H9 (cell line): ENCODE measurements around the gene SYMPK. TPM values are rescaled to one million over a fixed set of nuclear protein-coding genes. Genes with fewer than 3 reads are reported as not detected.

Experiments
- DNase-seq: peaks from one replicate; pipeline ENCODE4 v3.0.0-alpha.2; 2017
- H2AFZ ChIP-seq: one replicate; pipeline ENCODE4 v1.6.1; 2013; ENCODE audit warnings: mild to moderate bottlenecking, low read length, control low read depth, moderate library complexity
- H2AK5ac ChIP-seq: 2 replicates; pipeline ENCODE4 v1.6.1; 2013; ENCODE audit warnings: low read length, control low read depth, mixed read lengths; ENCODE audit not compliant: insufficient read length
- H2BK120ac ChIP-seq: one replicate; pipeline ENCODE4 v1.6.1; 2013; ENCODE audit warnings: low read depth, mild to moderate bottlenecking, low read length, control low read depth, inconsistent platforms; ENCODE audit not compliant: poor library complexity, severe bottlenecking
- H2BK12ac ChIP-seq: 2 replicates; pipeline ENCODE4 v1.6.1; 2013; ENCODE audit warnings: low read length, control low read depth, mixed read lengths, low read depth; ENCODE audit not compliant: insufficient read length
- H2BK15ac ChIP-seq: 2 replicates; pipeline ENCODE4 v1.6.1; 2013; ENCODE audit warnings: low read depth, low read length, control low read depth
- H2BK20ac ChIP-seq: one replicate; pipeline ENCODE4 v1.6.1; 2013; ENCODE audit warnings: low read depth, mild to moderate bottlenecking, low read length, control low read depth, inconsistent platforms; ENCODE audit not compliant: poor library complexity, severe bottlenecking
- H2BK5ac ChIP-seq: 2 replicates; pipeline ENCODE4 v1.6.1; 2013; ENCODE audit warnings: low read length, control low read depth, mixed read lengths; ENCODE audit not compliant: insufficient read length
- H3K14ac ChIP-seq: 2 replicates; pipeline ENCODE4 v1.6.1; 2013; ENCODE audit warnings: low read length, control low read depth; ENCODE audit not compliant: insufficient read depth
- H3K18ac ChIP-seq: 2 replicates; pipeline ENCODE4 v1.6.1; 2013; ENCODE audit warnings: low read depth, mild to moderate bottlenecking, mixed read lengths, low read length, control low read depth; ENCODE audit not compliant: insufficient read length
- H3K23ac ChIP-seq: 2 replicates; pipeline ENCODE4 v1.6.1; 2013; ENCODE audit warnings: low read length, control low read depth, mixed read lengths, low read depth; ENCODE audit not compliant: insufficient read length
- H3K23me2 ChIP-seq: 2 replicates; pipeline ENCODE4 v1.6.1; 2013; ENCODE audit warnings: low read depth, mild to moderate bottlenecking, mixed read lengths, low read length, control low read depth; ENCODE audit not compliant: insufficient read length, poor library complexity, severe bottlenecking
- H3K27ac ChIP-seq: 2 replicates; pipeline ENCODE4 v1.5.1; 2013; ENCODE audit warnings: low read length, control low read depth, mixed read lengths, low read depth; ENCODE audit not compliant: insufficient read length
- H3K27me3 ChIP-seq: 2 replicates; pipeline ENCODE4 v1.6.1; 2013; ENCODE audit warnings: low read length, control low read depth, inconsistent platforms; ENCODE audit not compliant: insufficient read depth
- H3K4ac ChIP-seq: 2 replicates; pipeline ENCODE4 v1.6.1; 2013; ENCODE audit warnings: low read depth, mild to moderate bottlenecking, control low read depth, inconsistent platforms, low read length, moderate library complexity
- H3K4me1 ChIP-seq: 2 replicates; pipeline ENCODE4 v1.6.1; 2013; ENCODE audit warnings: low read length, control low read depth, inconsistent platforms; ENCODE audit not compliant: insufficient read depth
- H3K4me2 ChIP-seq: 2 replicates; pipeline ENCODE4 v1.6.1; 2013; ENCODE audit warnings: low read length, control low read depth, mixed read lengths; ENCODE audit not compliant: insufficient read length, insufficient read depth
- H3K56ac ChIP-seq: 2 replicates; pipeline ENCODE4 v1.6.1; 2013; ENCODE audit warnings: low read depth, mild to moderate bottlenecking, mixed read lengths, low read length, control low read depth; ENCODE audit not compliant: insufficient read length
- H3K79me1 ChIP-seq: 2 replicates; pipeline ENCODE4 v1.6.1; 2013; ENCODE audit warnings: low read depth, mild to moderate bottlenecking, moderate library complexity, low read length, control low read depth, inconsistent platforms; ENCODE audit not compliant: insufficient read depth, poor library complexity, severe bottlenecking
- H3K79me2 ChIP-seq: 2 replicates; pipeline ENCODE4 v1.6.1; 2013; ENCODE audit warnings: low read length, control low read depth, inconsistent platforms; ENCODE audit not compliant: insufficient read depth
- H3K9ac ChIP-seq: 2 replicates; pipeline ENCODE4 v1.6.1; 2013; ENCODE audit warnings: low read length, control low read depth, mixed read lengths; ENCODE audit not compliant: insufficient read length; ENCODE audit errors: extremely low read depth
- H3K9me3 ChIP-seq: one replicate; pipeline ENCODE4 v1.6.1; 2013; ENCODE audit warnings: low read depth, low read length, inconsistent platforms; ENCODE audit not compliant: control insufficient read depth
- H3T11ph ChIP-seq: one replicate; pipeline ENCODE4 v1.6.1; 2013; ENCODE audit warnings: mild to moderate bottlenecking, low read length, control low read depth, inconsistent platforms
- H4K20me1 ChIP-seq: one replicate; pipeline ENCODE4 v1.6.1; 2013; ENCODE audit not compliant: control insufficient read depth, insufficient read length, insufficient read depth
- H4K5ac ChIP-seq: 2 replicates; pipeline ENCODE4 v1.6.1; 2013; ENCODE audit warnings: low read depth, mild to moderate bottlenecking, mixed read lengths, low read length, control low read depth; ENCODE audit not compliant: insufficient read length
- H4K8ac ChIP-seq: replicated peaks from 2 replicates; pipeline ENCODE4 v1.6.1; 2013; ENCODE audit warnings: low read length, control low read depth, mixed read lengths, low read depth; ENCODE audit not compliant: insufficient read length
- H4K91ac ChIP-seq: 2 replicates; pipeline ENCODE4 v1.6.1; 2013; ENCODE audit warnings: low read depth, mild to moderate bottlenecking, moderate library complexity, mixed read lengths, low read length, control low read depth; ENCODE audit not compliant: insufficient read length
- H3K27ac Mint-ChIP-seq, 3 experiments: 2 replicates in 2 of 3; 3 replicates in 1 of 3; pipeline ENCODE4 v1.8.0; 2020 to 2021; ENCODE audit warnings: mixed read lengths in 3 of 3, mild to moderate bottlenecking in 1 of 3, moderate library complexity in 1 of 3
- H3K27me3 Mint-ChIP-seq: 2 replicates; pipeline ENCODE4 v1.8.0; 2021; ENCODE audit warnings: low read depth, mild to moderate bottlenecking, moderate library complexity, mixed read lengths
- H3K36me3 Mint-ChIP-seq, 3 experiments: 2 replicates in 2 of 3; 3 replicates in 1 of 3; pipeline ENCODE4 v1.8.0; 2020 to 2021; ENCODE audit warnings: low read depth in 3 of 3, mixed read lengths in 3 of 3; ENCODE audit not compliant: insufficient read depth in 1 of 3
- H3K4me1 Mint-ChIP-seq, 2 experiments: 2 replicates each; pipeline ENCODE4 v1.8.0; 2020; ENCODE audit warnings: mixed read lengths in 2 of 2
- H3K4me3 Mint-ChIP-seq, 2 experiments: 2 replicates in 1 of 2; 3 replicates in 1 of 2; pipeline ENCODE4 v1.8.0; 2020 to 2021; ENCODE audit warnings: mild to moderate bottlenecking in 2 of 2, mixed read lengths in 2 of 2, moderate library complexity in 1 of 2
- H3K9me3 Mint-ChIP-seq, 2 experiments: 2 replicates in 1 of 2; 3 replicates in 1 of 2; pipeline ENCODE4 v1.8.0; 2020; ENCODE audit warnings: mild to moderate bottlenecking in 2 of 2, mixed read lengths in 2 of 2, moderate library complexity in 1 of 2
- WGBS: extraction: QIAGEN DNeasy Blood & Tissue Kit; methylation state at CpG from one replicate; pipeline ENCODE4 v1.1.7; 2013; ENCODE audit warnings: missing lambda C conversion rate, low lambda C conversion rate, mixed read lengths; ENCODE audit not compliant: insufficient read length; ENCODE audit errors: extremely low coverage; 5-methylcytosine and 5-hydroxymethylcytosine counted together
- total RNA-seq: library from RNA; stranded (reverse); gene quantifications from 2 replicates; pipeline ENCODE4 v1.2.1, GENCODE V29; 2021
- TF ChIP-seq, protein P1 (sequence below): fragments of 200-600 bp; sonication (generic); conservative IDR thresholded peaks from 3 replicates; pipeline ENCODE4 v1.8.0; 2021; ENCODE audit warnings: antibody characterized with exemption, mild to moderate bottlenecking

The SYMPK gene
- total RNA-seq, 1 experiment from 2014 or later = 104 TPM

DNA sequence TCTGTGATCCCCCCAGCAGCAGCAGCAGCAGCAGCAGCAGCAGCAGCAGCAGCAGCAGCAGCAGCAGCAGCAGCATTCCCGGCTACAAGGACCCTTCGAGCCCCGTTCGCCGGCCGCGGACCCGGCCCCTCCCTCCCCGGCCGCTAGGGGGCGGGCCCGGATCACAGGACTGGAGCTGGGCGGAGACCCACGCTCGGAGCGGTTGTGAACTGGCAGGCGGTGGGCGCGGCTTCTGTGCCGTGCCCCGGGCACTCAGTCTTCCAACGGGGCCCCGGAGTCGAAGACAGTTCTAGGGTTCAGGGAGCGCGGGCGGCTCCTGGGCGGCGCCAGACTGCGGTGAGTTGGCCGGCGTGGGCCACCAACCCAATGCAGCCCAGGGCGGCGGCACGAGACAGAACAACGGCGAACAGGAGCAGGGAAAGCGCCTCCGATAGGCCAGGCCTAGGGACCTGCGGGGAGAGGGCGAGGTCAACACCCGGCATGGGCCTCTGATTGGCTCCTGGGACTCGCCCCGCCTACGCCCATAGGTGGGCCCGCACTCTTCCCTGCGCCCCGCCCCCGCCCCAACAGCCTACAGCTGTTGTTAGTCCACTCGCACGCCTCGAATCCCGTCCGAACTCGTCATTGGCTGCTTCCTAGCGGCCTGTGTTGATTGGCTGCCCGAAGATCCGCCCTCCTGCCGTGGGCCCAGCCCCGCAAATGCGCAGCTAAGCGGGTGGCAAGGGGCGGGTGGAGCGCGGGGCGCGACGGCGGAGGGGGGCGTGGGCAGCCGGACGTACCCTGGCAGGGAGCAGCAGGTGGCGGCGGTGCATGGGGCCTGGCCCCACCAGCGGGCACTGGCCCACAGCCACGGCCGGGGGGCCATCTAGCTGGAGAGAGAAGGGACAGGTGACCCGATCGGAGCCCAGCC, 92.5 kb downstream of the SYMPK start:
- Histone ChIP-seq H2AK5ac (no peak overlapping the region), H2BK5ac (no peak overlapping the region), H3K4me1 (peaks cover 3% of the 10 kb centered on the region; the same call in 1 of the 2 replicates), H3K79me1 (no peaks in the 10 kb centered on the region), H3K18ac (peak overlapping the region; percentile 69), H3K14ac (peak overlapping the region; percentile 59; the same call in 1 of the 2 replicates), H2BK120ac (no peak overlapping the region), H2BK12ac (no peak overlapping the region), H2BK20ac (no peak overlapping the region), H4K91ac (no peak overlapping the region), H2BK15ac (no peak overlapping the region), H3K23ac (no peak overlapping the region), H3K27me3 (no peaks in the 10 kb centered on the region), H3K4me2 (peak overlapping the region; percentile 58), H3K9me3 (no peaks in the 10 kb centered on the region), H4K20me1 (no peaks in the 10 kb centered on the region), H3T11ph (no peak overlapping the region), H3K27ac (no peak overlapping the region), H3K23me2 (peaks cover 18% of the 10 kb centered on the region), H3K56ac (no peak overlapping the region), H3K4ac (no peak overlapping the region), H3K79me2 (no peaks in the 10 kb centered on the region), H4K8ac (no peak overlapping the region), H3K9ac (peak overlapping the region; percentile 39), H2AFZ (no peak overlapping the region), H4K5ac (no peak overlapping the region)
- Mint-ChIP-seq H3K27me3 (peaks cover 3% of the 10 kb centered on the region), H3K27ac (peak overlapping the region; percentile 94 to 98 (median 96); a peak in 6 of 7 replicates), H3K9me3 (no peaks in the 10 kb centered on the region; a peak in 1 of 5 replicates), H3K4me1 (peaks cover 7 to 23% of the 10 kb centered on the region in 2 experiments), H3K4me3 (peak overlapping the region; percentile 82 to 93), H3K36me3 (peaks cover 5 to 27% (median 15%) of the 10 kb centered on the region in 3 experiments)
- peak; percentile 99 for DNase-seq
- WGBS = no CpG with 5 or more reads among the region's 79 CpGs
- TF ChIP-seq, protein P1, sequence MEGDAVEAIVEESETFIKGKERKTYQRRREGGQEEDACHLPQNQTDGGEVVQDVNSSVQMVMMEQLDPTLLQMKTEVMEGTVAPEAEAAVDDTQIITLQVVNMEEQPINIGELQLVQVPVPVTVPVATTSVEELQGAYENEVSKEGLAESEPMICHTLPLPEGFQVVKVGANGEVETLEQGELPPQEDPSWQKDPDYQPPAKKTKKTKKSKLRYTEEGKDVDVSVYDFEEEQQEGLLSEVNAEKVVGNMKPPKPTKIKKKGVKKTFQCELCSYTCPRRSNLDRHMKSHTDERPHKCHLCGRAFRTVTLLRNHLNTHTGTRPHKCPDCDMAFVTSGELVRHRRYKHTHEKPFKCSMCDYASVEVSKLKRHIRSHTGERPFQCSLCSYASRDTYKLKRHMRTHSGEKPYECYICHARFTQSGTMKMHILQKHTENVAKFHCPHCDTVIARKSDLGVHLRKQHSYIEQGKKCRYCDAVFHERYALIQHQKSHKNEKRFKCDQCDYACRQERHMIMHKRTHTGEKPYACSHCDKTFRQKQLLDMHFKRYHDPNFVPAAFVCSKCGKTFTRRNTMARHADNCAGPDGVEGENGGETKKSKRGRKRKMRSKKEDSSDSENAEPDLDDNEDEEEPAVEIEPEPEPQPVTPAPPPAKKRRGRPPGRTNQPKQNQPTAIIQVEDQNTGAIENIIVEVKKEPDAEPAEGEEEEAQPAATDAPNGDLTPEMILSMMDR = peak; percentile 97
